ENCODE data around the gene S1PR4. TPM values are rescaled to one million over a fixed set of nuclear protein-coding genes. Genes with fewer than 3 reads are reported as not detected.
A peak's percentile ranks its signal among the peaks of the same experiment; 100 is the strongest.
"Not testable (repeated sequence)": the region's sequence is repeated elsewhere in the genome, so short reads cannot be mapped to it uniquely, and the experiment has no call there.

S1PR4 gene
- total RNA-seq, 2 experiments from 2014 or later, result 37.5 to 42.7 TPM

DNA sequence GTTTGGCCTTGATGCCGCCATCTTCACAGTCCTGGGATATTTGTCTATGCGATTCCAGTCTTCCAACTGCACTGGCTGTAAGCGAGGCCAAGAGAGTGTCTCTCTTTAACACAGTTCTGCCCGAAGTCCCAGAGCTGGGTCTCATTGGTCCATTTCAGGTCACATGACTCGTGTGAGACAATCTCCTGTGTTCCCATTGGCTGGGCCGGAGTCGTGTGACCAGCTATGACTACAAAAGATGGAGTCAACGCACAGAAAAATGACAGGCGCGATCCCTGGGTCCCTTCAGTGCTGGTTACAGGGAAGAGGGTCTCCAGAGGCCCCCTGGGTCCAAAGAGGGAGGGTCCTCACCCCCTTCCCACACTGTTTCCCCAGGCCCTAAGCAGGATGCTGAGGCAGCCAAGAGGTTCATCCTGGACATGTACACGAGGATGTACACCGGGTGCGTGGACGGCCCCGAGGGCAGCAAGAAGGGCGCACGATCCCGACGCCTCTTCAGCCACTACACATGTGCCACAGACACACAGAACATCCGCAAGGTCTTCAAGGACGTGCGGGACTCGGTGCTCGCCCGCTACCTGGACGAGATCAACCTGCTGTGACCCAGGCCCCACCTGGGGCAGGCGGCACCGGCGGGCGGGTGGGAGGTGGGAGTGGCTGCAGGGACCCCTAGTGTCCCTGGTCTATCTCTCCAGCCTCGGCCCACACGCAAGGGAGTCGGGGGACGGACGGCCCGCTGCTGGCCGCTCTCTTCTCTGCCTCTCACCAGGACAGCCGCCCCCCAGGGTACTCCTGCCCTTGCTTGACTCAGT is 15.9 kb upstream of the S1PR4 start:
- Mint-ChIP-seq H3K4me3 (no peak overlapping the region), H3K27me3 (no peaks in the 10 kb centered on the region), H3K36me3 (peaks cover 6% of the 10 kb centered on the region), H3K9me3 (peaks cover 4% of the 10 kb centered on the region), H3K27ac (no peak overlapping the region), H3K4me1 (peaks cover 15% of the 10 kb centered on the region)
- no peak for DNase-seq

DNA sequence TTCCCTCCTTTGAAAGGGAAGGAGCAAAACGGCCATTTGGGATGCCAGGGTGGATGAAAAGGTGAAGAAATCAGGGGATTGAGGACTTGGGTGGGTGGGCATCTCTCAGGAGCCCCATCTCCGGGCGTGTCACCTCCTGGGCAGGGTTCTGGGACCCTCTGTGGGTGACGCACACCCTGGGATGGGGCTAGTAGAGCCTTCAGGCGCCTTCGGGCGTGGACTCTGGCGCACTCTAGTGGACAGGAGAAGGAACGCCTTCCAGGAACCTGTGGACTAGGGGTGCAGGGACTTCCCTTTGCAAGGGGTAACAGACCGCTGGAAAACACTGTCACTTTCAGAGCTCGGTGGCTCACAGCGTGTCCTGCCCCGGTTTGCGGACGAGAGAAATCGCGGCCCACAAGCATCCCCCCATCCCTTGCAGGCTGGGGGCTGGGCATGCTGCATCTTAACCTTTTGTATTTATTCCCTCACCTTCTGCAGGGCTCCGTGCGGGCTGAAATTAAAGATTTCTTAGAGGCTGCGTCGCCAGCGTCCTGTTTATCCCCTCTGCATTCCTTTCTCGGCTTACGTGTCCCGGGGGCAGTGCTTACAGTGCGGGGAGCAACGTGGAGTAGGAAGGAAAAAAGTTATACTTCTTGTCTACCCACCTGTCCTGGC is 15.2 kb upstream of the S1PR4 start:
- no peak overlapping the region for H3K27ac Mint-ChIP-seq
- peaks cover 15% of the 10 kb centered on the region for H3K4me1 Mint-ChIP-seq
- no peak overlapping the region for H3K4me3 Mint-ChIP-seq
- peaks cover 7% of the 10 kb centered on the region for H3K36me3 Mint-ChIP-seq
- peak; percentile 68 for DNase-seq
- peaks cover 4% of the 10 kb centered on the region for H3K9me3 Mint-ChIP-seq
- no peaks in the 10 kb centered on the region for H3K27me3 Mint-ChIP-seq

DNA sequence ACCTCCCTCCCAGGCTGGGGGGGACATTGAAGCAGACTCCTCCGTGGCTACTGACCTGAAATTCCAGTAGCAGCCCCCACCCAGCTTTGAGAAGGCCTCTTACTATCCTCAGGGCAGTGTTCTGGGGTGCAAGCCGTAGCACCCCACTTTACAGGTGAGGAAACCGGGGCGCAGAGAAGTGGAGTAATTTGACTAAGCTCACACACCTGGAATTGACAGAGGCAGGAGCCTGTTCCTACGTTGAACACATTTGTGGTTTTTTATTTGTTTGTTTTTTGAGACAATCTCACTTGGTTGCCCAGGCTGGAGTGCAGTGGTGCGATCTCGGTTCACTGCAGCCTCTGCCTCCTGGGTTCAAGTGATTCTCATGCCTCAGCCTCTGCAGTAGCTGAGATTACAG is 14.6 kb upstream of the S1PR4 start:
- DNase-seq, result no peak
- H3K9me3 Mint-ChIP-seq, result peaks cover 4% of the 10 kb centered on the region
- H3K4me1 Mint-ChIP-seq, result peaks cover 15% of the 10 kb centered on the region
- H3K27ac Mint-ChIP-seq, result no peak overlapping the region
- H3K27me3 Mint-ChIP-seq, result no peaks in the 10 kb centered on the region
- H3K4me3 Mint-ChIP-seq, result no peak overlapping the region
- H3K36me3 Mint-ChIP-seq, result peaks cover 7% of the 10 kb centered on the region

DNA sequence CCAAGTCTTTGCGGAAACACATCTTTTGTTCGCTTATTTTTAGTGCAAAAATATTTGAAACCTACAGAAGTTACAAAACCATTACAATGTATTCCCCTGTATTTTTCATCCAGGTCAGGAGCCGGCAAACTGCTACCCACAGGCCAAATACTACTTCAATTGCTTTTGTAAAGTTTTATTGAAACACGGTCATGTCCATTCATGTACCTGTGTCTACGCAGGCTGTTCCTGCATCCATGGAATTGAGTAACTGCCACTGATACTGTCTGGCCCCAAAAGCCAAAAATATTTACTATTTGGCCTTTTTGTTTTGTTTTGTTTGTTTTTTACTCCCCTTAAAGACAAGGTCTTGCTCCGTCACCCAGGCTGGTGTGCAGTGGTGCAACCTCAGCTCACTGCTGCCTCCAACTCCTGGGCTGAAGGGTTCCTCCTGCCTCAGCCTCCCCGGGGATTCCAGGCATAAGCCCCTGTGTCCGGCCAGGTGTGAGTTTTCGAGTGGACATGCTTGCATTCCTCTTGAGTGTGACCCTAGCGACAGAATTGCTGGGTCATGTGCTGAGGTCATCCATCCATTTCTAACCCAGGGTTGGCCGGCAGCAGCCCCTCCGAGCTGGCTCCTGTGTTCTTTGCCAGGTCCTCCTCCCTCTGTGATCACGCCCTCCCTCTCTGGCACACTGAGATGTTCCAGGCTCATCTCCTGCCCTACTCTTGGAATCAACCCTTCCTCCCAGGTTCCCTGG is 10.9 kb upstream of the S1PR4 start:
- no peak overlapping the region for H3K27ac Mint-ChIP-seq
- H3K4me1 Mint-ChIP-seq, result peaks cover 10% of the 10 kb centered on the region
- no peaks in the 10 kb centered on the region for H3K27me3 Mint-ChIP-seq
- no peaks in the 10 kb centered on the region for H3K9me3 Mint-ChIP-seq
- no peak overlapping the region for H3K4me3 Mint-ChIP-seq
- no peak for DNase-seq
- peaks cover 1% of the 10 kb centered on the region for H3K36me3 Mint-ChIP-seq

DNA sequence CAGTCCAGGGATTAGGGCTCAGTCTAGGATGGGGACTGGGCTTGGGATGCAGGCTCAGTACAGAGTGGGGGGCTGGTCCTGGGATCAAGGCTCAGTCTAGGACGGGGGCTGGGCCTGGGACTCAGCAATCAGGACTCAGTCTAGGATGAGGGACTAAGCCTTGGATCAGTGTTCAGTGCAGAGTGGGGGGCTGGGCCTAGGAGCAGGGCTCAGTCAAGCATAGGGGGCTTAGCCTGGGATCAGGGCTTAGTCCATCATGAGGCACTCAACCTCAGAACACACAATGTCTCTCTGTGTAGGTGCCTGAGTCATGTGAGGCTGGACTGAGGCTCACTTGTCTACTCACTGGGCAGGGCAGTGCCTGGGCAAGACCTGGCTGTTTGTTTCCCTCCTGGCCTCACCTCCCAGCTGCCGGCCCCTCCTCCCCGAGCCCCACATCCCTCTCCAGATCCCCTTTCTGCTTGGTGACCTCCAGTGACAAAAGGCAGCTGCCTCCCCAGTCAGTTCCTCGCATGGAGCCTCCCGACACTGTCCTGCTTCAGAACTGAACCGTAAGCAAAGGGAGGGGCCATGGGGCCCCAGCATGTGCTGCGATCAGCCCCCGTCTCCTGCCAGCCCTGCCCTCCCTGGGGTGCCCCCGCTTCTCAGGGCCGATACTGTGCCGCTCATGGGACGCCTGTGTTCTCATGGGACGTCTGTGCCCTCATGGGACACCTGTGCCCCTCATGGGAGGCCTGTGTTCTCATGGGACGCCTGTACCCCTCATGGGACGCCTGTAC is 6.5 kb upstream of the S1PR4 start:
- peaks cover 12% of the 10 kb centered on the region for H3K4me1 Mint-ChIP-seq
- no peak for DNase-seq
- H3K27me3 Mint-ChIP-seq, result no peaks in the 10 kb centered on the region
- H3K4me3 Mint-ChIP-seq, result no peak overlapping the region
- H3K27ac Mint-ChIP-seq, result no peak overlapping the region
- H3K9me3 Mint-ChIP-seq, result no peaks in the 10 kb centered on the region
- H3K36me3 Mint-ChIP-seq, result peaks cover 7% of the 10 kb centered on the region

DNA sequence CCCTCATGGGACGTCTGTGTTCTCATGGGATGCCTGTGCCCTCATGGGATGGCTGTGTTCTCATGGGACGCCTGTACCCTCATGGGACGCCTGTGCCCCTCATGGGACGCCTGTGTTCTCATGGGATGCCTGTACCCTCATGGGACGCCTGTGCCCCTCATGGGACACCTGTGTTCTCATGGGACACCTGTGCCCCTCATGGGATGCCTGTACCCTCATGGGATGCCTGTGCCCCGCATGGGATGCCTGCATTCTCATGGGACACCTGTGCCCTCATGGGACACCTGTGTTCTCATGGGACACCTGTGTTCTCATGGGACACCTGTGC is 5.9 kb upstream of the S1PR4 start:
- H3K36me3 Mint-ChIP-seq, H3K9me3 Mint-ChIP-seq, DNase-seq, H3K27me3 Mint-ChIP-seq, H3K4me3 Mint-ChIP-seq, H3K27ac Mint-ChIP-seq: not testable (repeated sequence)
- peaks cover 15% of the 10 kb centered on the region for H3K4me1 Mint-ChIP-seq

DNA sequence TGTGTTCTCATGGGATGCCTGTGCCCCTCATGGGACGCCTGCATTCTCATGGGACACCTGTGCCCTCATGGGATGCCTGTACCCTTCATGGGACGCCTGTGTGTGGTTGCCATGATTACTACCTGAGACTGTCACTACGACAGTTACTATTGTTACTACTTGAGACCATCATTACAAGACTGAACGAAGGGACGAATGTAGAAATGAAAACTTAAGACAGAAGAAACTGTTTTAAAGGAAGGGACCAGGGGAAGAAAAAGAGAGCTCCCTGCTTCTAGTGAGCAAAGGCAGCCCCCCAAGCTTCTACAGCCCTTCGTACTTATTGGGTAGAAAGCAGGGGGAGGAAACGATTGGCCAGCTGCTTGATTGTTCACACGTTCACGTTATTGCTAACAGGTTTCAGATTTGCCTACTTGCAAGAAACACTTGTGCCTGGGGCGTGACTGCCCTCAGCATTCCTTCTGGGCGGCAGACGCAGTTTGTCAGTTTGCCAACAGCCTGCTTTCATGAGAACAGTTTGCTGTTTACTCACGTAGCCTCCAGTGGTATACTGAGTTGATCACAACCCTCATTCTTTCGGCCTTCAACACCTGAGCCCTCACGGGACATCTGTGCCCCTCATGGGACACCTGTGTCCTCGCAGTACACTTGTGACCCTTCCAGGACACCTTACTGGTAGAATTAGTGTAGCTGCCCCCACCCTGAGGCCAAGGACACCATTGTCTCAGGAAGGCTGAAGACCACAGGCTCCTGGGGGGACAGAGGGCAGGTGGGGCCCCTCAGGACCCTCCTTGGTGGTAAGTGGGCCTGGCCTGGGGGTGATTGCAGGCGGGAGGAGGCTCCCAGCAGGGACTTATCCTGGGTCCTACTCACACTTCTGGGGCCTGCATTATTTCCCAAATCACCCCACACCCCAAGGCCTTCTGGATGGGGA is 2.5 kb upstream of the S1PR4 start:
- no peak for DNase-seq
- Mint-ChIP-seq H3K27me3 (no peaks in the 10 kb centered on the region), H3K27ac (peak overlapping the region; percentile 85), H3K4me3 (peak overlapping the region; percentile 25), H3K9me3 (no peaks in the 10 kb centered on the region), H3K4me1 (peaks cover 18% of the 10 kb centered on the region), H3K36me3 (peaks cover 24% of the 10 kb centered on the region)

DNA sequence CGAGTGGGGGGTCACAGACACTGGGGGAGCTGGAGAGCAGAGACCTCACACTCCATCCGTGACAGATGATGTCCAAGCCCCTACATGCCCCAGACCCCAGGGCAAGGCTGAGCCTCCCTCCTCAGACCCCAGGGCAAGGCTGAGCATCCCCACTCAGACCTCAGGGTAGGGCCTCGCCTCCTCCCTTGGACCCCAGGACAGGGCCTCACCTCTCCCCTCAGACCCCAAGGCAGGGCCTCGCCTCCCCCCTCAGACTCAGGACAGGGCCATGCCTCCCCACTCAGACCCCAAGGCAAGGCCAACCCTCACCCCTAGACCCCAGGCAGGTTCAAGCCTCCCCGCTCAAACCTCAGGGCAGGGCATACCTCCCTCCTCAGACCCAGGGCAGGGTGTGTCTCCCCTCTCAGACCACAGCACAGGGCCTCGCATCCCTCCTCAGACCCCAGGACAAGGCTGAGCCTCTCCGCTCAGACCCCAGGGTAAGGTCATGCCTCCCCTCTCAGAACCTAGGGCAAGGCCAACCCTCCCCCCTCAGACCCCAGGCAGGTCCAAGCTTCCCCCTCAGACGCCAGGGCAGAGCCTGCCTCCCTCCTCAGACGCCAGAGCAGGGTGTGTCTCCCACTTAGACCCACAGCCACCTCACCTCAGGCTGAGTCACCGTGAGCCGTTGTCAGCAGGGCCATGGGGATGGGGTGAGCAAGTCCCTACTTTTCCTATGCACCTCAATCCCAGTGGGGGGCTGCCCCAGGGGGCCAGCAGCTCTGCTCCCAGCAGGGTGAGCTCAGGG is 1.7 kb upstream of the S1PR4 start:
- Mint-ChIP-seq H3K4me1 (peaks cover 18% of the 10 kb centered on the region), H3K27me3 (no peaks in the 10 kb centered on the region), H3K9me3 (no peaks in the 10 kb centered on the region), H3K27ac (peak overlapping the region; percentile 85), H3K36me3 (peaks cover 25% of the 10 kb centered on the region), H3K4me3 (peak overlapping the region; percentile 74)
- DNase-seq, result peak; percentile 77

DNA sequence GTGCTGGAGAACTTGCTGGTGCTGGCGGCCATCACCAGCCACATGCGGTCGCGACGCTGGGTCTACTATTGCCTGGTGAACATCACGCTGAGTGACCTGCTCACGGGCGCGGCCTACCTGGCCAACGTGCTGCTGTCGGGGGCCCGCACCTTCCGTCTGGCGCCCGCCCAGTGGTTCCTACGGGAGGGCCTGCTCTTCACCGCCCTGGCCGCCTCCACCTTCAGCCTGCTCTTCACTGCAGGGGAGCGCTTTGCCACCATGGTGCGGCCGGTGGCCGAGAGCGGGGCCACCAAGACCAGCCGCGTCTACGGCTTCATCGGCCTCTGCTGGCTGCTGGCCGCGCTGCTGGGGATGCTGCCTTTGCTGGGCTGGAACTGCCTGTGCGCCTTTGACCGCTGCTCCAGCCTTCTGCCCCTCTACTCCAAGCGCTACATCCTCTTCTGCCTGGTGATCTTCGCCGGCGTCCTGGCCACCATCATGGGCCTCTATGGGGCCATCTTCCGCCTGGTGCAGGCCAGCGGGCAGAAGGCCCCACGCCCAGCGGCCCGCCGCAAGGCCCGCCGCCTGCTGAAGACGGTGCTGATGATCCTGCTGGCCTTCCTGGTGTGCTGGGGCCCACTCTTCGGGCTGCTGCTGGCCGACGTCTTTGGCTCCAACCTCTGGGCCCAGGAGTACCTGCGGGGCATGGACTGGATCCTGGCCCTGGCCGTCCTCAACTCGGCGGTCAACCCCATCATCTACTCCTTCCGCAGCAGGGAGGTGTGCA is 587 bp downstream of the S1PR4 start:
- Mint-ChIP-seq H3K4me1 (peaks cover 29% of the 10 kb centered on the region), H3K27ac (peak overlapping the region; percentile 97), H3K36me3 (peaks cover 31% of the 10 kb centered on the region), H3K27me3 (no peaks in the 10 kb centered on the region), H3K9me3 (no peaks in the 10 kb centered on the region), H3K4me3 (peak overlapping the region; percentile 99)
- peak; percentile 55 for DNase-seq

DNA sequence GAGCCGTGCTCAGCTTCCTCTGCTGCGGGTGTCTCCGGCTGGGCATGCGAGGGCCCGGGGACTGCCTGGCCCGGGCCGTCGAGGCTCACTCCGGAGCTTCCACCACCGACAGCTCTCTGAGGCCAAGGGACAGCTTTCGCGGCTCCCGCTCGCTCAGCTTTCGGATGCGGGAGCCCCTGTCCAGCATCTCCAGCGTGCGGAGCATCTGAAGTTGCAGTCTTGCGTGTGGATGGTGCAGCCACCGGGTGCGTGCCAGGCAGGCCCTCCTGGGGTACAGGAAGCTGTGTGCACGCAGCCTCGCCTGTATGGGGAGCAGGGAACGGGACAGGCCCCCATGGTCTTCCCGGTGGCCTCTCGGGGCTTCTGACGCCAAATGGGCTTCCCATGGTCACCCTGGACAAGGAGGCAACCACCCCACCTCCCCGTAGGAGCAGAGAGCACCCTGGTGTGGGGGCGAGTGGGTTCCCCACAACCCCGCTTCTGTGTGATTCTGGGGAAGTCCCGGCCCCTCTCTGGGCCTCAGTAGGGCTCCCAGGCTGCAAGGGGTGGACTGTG is 1.2 kb downstream of the S1PR4 start:
- Mint-ChIP-seq H3K4me1 (peaks cover 36% of the 10 kb centered on the region), H3K9me3 (no peaks in the 10 kb centered on the region), H3K4me3 (peak overlapping the region; percentile 99), H3K27ac (peak overlapping the region; percentile 97), H3K27me3 (no peaks in the 10 kb centered on the region), H3K36me3 (peaks cover 37% of the 10 kb centered on the region)
- peak; percentile 61 for DNase-seq

DNA sequence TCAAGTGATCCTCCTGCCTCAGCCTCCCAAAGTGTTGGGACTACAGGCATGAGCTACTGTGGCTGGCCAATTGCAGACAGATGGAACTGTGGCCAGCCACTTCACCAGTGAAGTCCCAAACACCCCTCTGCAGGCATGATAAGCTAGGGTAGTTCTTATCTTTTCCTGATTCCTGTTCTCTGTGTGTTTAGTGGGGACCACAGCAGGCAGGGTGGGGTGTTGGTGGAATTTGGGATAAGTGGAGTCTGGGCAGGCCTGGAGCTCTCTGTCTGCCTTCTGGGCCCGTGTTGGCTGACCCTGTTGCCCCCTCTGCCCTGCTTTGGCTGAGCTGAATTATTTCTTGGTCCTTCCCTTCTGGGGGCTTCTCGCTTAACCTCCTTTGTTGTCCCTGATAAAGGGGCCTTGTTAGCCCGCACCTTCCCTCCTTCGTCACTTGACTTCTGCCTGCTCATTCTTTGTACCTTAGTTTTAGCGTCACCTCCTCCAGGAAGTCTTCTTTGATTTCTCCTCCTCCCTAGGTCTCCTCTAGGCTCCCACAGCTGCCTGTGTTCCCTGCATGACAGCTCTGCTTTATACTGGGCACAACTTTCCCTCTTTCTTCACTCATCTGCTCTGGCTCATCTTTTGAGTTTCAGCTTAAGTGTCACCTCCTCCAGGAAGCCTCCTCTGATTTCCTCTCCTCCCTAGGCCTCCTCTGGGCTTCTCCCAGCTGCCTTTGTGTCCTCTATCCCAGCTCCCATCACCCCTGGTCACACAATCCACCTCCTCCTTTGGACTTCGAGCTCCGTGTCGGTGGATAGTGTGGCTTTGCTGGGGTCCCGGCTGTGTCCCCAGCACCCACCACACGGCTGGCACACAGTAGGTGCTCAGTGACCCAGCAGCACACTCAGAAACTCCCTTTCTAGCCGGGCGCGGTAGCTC is 5.4 kb downstream of the S1PR4 start:
- no peaks in the 10 kb centered on the region for H3K27me3 Mint-ChIP-seq
- H3K4me1 Mint-ChIP-seq, result peaks cover 47% of the 10 kb centered on the region
- DNase-seq, result no peak
- peak overlapping the region; percentile 73 for H3K27ac Mint-ChIP-seq
- peaks cover 40% of the 10 kb centered on the region for H3K36me3 Mint-ChIP-seq
- H3K4me3 Mint-ChIP-seq, result peak overlapping the region; percentile 89
- no peaks in the 10 kb centered on the region for H3K9me3 Mint-ChIP-seq

Measured in activated naive CD8-positive, alpha-beta T cell treated with anti-CD3 and anti-CD28 coated beads for 36 hours (primary cell).